ENCODE measurements around the gene PRUNE2.

PRUNE2 gene

DNA sequence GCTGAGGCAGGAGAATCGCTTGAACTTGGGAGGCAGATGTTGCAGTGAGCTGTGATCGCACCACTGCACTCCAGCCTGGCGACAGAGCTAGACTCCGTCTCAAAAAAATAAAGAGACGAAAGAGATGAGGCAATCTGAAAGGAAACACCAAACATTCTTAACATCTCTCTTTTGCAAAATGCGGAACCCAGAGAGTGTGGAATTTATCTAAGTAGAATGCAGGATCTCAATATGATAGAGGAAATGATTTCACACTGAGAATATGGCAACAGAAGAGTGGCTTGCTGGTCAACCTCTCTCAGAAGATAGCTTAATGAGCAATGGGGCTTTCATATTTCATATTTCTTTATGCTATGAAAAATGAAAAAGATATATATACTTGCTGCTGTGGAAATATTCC lies 175.1 kb downstream of the PRUNE2 start:
- no peak for DNase-seq

DNA sequence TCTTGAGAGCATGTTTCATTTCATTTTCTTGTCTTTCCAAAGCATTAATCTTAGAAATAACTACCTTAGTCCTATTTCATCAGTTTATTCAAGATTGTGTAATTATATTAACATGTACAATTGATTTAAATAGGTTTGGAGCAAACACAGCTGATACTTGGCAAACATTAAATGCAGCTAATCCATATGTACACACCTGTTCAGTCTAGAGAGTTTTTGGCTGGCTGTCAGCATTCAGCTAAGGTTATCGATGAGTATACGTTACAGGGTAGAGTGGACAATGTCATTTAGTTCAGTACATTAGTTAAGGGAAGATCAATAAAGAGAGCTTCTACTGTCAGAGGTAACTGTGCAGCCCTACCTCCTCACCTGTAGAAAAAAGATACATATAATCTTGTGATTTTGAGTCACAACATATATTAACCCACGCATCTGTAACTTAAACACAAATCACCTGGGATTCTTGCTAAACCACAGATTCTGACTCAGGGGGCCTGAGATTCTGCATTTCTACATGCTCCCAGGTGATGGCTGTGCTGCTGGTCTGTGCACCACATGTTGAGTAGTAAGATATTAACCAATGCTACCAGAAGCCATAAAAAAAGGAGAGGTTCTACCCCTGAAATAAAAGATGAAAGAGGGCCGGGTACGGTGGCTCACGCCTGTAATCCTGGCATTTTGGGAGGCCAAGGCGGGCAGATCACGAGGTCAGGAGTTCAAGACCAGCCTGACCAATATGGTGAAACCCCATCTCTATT lies 175.8 kb downstream of the PRUNE2 start:
- DNase-seq: peak; percentile 53

DNA sequence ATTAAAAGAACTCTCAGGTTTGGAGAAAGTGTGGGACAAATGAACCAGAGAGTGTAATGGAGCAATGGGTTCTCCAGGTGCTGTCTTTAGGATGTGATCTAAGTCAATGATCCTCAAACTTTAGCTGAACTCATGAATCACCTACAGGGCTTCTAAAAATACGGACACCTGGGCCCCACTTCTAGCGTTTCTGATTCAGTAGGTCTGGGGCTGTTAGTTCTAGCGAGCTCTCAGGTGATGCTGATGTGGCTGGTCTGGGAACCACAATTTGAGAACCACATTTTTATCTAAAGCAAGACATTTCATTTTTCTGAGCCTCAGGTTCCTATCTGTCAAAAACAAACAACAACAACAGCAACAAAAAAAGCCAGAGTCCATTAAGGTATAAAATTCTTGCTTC lies 176.8 kb downstream of the PRUNE2 start:
- DNase-seq: no peak

DNA sequence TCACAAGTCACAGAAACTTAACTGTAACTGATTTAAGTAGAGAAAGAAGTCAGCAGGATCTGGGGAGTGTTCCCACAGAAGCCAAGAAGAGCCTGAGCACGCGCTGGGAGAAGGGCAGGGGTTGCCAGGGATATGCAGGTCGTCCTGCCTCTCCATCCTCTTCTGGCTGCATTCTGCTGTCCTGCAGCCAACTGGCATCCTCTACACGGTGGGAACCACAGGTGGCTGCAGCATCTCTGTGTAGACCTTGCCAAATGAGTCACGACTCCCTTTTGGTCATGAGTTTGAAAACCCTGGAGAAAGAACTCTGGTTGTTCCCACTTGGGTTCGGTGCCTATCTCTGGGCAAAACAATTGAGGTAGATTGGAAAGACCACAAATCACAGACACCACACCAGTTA lies 180.0 kb downstream of the PRUNE2 start:
- no peak for DNase-seq

DNA sequence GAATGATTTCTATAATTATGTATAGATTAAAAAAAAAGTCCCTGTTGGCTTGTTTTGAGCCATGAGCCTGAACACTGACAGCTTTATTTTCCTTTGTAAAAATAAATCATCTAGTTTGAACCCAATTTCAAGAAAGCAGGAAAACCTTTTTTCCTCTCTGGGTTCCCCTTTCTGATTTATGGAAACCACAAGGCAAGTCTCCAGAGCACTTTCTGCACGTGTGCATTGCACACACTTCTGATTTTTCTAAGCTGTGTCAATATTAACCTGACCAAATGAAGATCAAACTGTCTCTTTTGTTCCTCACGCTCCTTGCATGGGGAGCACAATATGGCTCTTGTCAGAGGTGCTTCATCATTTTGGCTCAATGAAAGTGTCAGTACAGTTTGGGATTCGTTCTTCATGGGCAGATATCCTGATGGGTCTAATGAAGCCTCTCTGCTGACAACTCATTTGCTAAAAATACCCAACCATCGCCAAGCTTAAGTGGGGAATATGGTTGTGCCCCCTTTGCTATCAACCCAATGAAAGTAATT lies 180.8 kb downstream of the PRUNE2 start:
- DNase-seq: no peak

DNA sequence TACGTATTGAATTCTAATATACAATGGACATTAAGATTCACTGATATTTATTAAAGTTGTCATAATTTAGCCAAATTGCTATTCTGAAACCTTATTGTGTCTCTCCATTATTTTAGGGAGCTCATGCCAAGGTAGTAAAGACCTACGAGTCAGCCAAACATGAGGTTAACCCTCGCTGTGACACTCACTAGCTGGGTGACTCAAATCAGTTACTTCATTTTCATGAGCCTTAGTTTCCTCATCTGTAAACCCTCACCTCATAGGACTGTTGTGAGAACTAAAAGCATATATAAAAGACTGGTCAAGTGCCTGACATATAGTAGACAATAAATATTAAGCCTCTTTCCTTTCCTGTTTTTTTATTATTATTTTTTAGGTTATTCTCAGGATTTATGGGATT lies 185.7 kb downstream of the PRUNE2 start:
- no peak for DNase-seq

DNA sequence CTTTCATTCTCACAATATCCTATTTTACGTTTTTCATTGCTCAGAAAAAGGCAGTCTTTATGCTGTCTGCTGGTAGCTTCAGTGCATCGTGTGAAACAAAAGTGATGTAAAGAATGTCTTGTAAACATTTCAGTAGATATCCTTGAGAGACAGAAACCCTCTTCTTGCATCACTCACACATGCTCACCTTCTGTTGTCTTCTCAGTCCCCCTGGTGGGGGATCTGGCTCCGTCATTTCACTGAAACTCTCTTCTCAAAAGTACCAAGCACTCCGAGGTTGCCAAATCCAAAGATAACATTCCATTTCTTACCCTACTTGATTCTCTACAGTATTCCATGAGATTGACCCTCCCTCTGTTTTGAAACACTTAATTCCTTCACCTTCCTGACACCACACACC lies 187.7 kb downstream of the PRUNE2 start:
- DNase-seq: no peak

DNA sequence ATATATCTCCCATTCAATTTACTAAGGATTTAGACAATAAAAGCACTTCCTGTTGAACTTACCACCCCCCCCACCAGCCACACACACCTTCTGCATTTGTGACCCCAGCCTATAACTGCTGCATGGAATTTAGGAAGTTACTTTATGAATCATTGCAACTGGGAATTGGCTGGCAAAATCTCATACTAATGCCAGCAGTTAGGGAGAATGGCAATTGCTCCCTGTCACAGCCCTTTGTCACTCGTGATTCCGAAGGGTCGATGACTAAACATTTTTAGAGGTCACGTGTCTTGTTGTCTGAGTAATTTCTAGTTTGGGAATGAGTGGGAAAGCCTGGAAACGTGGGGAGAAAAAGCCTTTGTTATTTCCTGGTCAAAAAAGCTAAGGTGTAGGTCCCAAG lies 188.3 kb downstream of the PRUNE2 start:
- no peak for DNase-seq

DNA sequence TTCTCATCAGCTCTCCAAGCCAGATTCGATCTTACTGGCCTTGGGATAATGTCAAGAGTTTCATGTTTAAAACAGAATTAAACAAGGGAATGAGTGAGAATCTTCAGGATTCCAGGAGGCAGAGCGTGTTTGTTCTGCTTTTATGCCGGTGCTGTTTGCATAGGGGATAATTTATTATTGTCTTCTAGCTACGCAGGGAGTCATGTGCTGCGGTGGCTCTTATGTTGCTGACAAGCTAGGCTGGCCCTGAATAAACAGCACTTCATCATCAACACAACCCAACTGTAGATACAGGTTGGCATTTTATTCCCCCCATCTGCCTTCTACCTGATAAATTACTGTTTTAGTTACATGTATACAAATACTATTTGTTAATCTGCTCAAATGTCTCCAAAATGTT lies 188.7 kb downstream of the PRUNE2 start:
- DNase-seq: no peak

DNA sequence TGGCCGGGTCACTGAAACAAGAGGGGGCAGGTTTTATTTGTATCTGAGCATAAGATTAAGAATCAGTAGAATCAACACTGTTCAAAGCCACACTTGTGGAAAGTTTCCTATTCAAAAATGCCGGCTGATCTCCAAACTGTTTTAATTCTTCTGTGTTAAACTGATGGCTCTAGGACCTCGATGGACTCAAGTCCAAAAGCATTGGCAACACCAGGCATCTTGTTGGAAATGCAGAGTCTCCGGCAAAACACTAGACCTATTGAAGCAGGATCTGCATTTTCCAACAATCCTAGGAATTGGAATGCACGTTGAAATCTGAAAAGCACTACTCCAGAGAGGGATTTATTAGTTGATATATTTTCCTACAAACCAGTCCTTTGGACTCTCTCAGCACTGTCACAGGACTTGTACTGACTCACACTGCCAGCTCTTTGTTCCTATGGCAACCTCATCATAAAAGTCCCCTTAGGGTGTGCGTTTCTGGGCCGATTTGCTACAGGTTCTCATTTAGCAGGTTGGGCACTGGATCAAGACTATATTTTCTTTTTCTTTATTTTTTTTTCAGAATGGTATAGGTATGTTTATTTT lies 189.7 kb downstream of the PRUNE2 start:
- DNase-seq: no peak

DNA sequence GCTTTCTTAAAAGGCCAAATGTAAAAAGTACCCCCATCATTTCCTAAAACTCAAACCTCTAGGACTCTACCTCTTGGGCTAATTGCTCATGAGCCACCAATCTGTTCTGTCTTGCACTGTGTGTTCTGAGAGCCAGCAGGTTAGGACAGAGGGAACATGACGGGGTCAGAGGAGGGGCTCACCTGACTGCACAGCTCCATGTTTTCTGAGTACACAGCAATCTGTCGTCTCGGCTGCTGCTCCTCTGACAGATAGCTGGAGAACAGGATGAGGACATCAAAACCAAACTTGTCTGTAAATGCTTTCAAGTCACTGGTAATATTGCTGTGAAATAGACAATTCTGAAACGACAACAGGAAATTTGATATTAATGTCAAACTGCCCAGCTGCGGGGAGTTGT lies 192.5 kb downstream of the PRUNE2 start:
- DNase-seq: no peak

DNA sequence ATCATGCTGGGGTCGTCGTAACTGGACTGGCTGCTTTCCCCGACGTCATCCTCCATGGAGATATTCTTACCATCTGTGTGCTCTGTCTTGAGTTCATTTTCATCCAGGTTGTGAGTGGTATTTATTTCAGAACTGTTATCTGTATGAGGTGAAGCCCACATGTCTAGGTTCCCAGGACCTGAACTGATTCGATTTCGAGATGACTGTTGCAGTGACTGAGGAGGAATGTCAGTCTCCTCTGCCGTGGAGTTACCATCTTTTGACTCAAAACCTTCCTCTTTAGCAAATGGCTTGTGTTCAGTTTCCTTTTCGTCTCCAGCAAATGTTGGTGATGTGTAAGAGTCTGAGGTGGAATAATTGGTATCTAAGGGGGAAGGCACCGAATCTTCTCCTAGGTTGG lies 196.9 kb downstream of the PRUNE2 start:
- DNase-seq: no peak

DNA sequence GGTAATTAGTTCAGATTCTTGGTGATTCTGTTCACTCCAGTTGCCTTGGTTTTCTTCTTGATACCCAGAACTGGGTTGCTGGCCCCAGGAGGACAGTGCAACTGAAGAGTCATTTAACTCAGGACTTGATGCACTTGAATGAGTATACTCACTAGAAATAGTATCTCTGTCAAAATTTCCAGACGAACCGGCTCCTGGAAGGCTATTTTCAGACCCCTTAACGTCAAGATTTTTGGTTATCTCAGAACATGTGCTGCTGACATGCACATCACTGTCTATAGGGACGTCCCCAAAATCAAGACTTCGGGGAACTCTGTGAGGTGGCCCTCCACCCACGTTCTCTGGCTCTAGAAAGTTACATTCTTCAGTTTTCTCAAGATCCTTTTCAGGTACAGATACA lies 198.4 kb downstream of the PRUNE2 start:
- no peak for DNase-seq

DNA sequence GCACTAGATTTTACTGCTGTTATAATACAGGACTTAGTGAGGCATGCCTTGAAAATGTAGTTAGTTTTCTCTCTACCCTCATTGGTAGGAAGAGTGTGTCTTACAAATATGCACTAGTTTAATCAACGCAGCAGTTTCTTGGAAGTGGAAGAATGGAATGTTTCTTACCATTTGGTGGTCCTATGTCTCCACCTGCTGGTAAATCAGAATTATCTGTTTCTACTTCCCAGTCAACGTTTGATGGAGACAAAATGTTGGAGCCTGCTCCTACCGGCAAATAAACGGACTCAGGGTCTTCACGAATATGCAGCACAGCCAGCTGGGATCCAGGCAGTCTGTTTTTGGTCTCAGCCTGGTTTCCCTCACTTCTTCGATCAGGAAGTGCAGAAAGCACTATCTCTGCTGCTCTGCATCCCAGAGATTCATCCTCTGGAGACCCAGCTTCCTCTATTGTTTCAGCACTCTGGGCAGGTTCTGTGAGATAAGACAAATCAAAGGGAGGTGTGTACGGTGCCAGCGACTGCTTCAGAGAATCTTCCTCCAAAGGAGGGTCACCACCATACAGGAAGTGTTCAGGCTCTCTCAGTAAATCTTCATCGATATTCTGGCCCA lies 201.2 kb downstream of the PRUNE2 start:
- no peak for DNase-seq

DNA sequence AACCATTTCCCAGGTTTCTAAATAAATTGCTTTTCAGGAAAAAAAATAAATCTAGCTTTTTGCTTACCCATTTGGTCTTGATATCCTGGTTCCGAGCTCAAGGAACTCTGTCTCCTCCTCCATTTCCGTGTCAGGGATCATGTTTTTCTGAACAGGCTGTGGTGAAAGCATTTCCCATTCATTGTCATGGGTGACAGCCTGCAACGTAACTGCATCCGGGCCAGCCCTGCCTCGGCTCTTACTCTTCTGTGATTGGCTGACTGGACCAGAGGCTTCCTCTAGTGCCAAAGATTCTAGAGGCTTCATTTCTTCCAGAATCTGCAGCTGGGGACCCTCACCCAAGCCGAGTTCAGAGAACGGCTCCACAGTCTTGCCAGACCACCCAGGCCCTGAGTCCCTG lies 202.6 kb downstream of the PRUNE2 start:
- DNase-seq: no peak

DNA sequence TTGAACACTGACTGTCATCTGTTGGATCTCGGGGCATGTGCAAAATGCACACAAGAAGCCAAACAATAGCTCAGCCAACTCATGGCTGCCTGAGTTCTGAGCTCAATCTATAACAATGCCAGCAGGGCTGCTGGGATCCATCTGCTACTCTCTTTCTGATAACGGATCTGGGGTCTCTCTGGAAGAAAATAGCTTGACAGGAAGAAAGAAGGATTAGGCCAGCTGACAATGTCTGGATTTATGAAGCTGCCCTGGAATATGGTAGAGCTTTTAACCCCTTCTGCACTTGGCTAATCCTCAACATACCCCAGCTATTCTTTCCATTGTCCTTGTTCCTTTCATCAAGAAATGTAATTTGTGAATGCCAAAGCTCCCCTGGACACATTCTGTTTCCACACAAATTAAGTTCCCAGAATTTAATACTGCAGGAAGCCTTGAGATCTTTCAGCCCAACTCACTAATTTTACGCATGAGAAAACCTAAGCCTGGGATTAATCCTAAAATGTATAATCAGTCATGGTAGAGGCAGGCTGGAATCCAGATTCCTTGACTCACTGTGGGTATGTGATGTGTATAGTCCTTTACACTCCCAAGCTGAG lies 204.4 kb downstream of the PRUNE2 start:
- no peak for DNase-seq

DNA sequence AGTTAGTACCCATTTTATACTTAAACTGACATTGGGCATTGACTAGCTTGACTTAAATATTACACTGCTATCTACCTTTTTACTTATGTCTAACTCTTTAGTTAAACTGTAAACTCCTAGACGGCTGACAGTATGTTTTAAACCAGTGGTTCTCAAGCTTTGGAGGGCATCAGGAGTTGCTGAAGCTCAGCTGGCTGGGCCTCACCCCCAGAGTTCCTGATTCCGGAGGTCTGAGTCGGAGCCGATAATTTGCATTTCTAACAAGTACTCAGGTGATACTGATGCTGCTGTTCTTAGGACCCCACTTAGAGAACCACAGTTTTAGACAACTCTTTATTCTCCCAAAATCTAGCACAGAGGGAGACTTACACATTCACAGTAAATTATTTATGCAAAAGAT lies 205.0 kb downstream of the PRUNE2 start:
- DNase-seq: no peak

DNA sequence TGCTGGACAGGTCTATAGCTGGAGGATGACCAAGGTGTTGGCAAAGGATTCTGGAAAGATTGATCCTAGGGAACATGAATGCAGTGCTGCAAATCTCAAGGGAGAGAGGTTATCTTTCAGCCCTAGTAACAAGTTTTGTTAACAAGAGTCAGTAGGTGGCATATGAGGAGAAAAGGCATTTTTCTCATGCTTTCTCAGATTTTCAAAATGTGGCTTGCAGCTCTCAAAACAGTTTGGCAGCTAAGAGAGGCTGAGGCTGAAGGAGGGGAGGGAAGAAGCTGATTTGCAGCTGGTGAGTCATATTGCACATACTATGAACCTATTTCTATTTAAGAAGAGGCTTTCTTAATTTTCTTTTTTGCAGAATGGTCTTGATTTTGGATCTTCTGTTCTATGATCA lies 205.9 kb downstream of the PRUNE2 start:
- no peak for DNase-seq

DNA sequence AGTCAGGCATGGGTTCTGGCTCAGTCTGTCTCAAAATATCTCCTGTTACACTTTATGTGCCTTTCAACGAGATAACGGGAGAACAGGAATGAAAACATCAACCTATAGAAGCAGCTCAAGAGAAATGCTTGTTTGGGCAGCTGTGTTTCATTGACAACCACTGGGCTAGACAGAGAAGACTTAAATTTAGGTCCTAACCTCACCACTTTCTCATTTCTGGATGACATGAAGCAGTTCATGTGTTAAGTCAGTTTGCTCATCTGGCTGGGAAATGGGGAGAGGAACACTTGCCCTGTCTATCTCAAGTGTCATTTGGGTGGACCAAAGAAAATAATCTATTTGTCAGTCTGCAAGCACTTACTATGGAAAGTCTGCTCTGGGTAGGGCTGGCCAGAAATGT lies 208.4 kb downstream of the PRUNE2 start:
- no peak for DNase-seq

DNA sequence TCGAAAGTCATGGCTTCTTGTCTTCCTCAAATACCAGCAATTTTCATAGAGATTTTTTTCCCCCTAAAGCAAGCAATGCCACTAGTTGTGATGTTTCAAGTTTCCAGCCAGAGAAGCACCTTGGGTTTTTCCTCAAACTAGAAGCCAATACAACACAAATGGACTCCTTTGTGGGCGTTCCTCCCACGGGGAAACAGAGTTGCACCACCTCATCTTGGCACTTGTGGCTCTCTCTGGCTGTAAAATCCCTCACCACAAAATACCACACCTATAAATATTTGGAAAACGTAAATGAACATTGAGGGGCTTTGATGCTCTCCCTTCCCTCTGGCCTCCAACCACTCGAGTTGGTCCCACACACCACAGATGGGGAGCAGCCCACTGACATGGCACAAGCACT lies 208.8 kb downstream of the PRUNE2 start:
- no peak for DNase-seq

DNA sequence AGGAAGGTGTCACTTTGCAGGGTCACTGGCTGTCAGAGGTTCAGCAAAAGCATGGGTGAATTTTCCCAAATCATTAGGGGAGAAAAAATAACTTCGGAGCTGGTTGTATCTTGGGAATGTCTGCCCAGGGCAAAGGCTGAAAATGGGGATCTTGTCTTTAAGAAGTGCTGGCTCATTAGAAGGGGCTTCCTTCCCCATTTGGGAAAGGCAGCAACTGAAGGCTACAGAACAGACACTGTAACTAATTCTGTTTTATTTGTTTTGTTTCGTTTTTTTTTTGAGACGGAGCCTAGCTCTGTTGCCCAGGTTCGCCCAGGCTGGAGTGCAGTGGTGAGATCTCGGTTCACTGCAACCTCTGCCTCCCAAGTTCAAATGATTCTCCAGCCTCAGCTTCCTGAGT lies 212.0 kb downstream of the PRUNE2 start:
- no peak for DNase-seq

DNA sequence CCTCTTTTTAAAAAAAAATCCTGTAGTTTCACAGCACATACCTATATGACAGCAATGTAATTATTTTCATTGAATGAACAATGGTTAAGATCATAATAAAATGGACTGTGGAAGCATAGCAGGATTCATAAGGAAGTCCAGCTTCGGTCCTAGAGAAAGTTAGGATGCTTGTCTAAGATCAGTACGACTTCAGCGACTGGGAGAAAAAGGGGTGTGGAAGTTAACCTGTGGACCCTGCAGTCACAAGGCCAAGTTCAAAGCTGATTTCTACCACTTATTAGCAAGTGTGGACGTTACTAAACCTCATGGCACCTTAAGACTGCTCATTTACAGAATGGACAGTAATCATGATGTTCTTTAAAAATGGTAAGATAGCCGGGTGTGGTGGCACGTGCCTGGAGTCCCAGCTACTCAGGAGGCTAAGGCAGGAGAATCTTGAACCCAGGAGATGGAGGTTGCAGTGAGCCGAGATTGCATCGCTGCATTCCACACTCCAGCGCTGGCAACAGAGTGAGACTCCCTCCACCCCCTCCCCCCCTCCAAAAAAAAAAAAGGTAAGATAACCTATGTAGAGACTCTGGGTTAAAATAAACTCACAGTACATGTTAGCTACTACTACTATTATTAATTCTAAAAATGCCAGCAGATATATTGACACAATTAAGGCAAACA lies 213.3 kb downstream of the PRUNE2 start:
- no peak for DNase-seq

Measured in NCI-H1436 treated with DMSO at 0.1 percent for 48 hours (cell line).